ENCODE measurements around the gene FRMD3.

FRMD3 gene

DNA sequence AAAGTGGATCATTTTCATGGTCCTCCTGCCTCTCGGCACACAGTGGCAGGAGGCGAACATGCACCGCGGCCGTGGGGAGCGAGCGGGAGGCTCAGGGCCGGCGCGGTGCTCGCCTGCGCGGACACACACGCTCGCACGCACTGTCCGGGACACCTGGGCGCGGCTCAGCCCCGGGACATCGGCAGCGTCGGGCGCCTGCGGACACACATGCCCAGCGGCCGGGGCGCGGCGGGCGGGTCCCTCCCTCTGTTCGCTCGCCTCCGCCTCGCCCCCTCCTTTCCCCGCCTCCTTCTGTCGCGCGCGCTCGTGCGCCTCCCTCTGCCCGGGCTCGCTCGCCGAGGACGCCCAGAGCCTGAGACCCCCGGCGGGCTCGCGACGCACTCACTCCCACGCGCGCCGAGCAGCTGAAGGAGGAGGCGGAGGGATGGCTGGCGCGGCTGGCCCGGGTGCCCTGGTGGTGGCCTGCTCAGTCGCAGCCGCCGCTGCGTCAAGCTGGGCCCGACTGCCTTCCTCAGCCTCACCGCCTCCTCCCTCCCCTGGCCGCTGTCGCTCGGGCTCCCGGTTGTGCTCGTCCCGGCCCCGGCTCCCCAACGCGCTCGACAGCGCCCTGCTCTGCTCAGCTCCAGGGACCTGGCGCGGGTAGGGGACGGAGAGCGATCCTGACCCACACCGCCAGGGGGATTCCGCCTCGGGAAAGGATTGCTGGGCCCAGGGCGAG is at the start of gene FRMD3:
Gene FRMD3 (minus strand): TSS at position 230 of the 718 bp plus-strand sequence. CDS start 170 bp downstream, at position 60.
- DNase-seq: peak; percentile 62

- DNase-seq: no peak
Measured at GRCh38 chr9:83584995-83585394, 46.8 kb upstream of the FRMD3 start.

DNA sequence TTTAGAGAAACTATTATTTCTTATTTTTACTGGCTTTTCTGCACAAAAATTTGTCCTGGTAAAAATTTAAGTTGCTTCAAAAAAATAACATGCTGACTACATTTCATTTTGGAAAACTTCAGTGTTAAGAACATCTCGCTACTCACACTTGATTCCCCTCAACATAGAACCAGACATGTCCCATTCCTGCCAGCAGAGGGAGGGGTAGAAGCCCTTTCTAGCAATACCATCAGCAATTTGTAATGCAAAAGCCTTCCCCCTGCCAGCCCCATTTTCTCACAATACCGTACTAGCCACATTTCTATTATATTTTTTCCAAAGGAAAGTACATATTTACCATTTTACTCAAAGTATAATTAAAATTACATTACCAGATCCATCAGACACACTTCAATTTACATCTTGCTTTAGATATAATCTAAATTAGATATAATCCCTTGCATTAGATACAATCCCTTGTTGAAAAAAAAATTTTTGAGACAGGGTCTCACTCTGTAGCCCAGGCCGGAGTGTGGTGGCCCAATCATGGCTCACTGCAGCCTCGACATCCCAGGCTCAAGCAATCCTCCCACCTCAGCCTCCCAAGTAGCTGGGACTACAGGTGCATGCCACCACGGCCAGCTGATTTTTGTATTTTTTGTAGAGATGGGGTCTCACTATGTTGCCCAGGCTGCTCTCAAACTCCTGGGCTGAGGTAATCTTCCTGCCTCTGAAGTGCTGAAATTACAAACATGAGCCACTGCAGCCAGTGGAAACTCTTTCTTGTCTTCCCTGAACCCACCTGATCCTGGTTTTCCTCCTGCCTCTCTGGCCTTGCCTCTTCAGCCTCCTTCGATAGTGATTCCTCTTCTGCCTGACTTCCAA is 45.2 kb upstream of the FRMD3 start:
- peak; percentile 74 for DNase-seq

DNA sequence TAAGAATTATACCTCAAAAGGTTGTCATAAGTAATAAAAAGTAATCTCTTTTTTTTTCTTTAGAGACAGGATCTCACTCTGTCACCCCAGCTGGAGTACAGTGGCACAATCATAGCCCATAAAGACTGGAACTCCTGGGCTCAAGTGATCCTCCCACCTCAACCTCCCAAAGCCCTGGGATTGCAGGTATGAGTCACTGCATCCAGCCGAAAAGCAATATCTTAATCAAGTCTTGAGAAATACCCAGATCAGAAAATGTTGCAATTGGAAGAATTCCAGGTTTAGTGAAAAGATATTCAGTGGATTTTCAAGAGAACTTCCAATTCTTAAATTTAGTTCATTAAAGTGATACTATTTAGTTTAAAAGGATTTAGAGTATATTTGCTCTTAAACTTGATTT is 43.8 kb upstream of the FRMD3 start:
- no peak for DNase-seq

DNA sequence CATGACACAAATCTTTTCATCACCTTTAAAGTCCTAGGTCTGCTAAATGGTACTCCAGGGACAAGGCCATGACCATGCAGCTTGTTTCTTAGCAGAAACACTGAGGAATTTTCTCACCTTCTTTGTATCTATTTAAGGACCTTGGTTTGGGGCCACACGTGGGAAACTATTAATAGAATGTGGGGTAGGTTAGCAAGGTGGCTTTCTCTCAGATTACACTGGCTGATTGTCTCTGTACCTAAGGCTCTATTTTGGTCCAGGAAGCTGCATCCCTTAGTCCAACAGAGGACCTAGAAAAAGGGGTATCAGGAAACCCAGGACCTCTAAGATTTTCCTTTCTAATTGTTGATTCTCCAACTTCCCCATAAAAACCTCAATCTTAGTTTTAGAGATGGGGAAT is 36.3 kb upstream of the FRMD3 start:
- DNase-seq: no peak

- no peak for DNase-seq
Measured at GRCh38 chr9:83572524-83572923, 34.3 kb upstream of the FRMD3 start.

GRCh38 chr9:83570359-83570758 is 32.2 kb upstream of the FRMD3 start:
- no peak for DNase-seq

DNA sequence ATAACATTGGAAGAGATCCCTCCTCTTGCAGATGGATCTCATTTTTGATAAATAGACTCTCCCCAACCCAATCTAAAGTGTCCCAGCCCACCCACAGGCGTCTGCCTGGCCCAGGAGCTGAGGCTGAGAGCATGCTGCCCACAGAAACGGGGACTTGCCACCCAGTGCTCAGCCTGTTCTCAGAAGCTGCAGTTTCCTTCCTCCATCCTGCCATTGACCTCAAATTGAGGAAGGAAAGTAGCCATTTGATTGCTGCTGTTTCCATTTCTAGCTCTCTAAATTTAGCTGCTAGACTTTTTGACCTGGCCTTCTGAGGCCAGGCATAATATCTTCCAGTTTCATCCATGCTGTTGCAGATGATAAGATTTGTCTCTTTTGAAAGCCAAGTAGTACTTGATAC is 31.1 kb upstream of the FRMD3 start:
- peak; percentile 15 for DNase-seq

DNA sequence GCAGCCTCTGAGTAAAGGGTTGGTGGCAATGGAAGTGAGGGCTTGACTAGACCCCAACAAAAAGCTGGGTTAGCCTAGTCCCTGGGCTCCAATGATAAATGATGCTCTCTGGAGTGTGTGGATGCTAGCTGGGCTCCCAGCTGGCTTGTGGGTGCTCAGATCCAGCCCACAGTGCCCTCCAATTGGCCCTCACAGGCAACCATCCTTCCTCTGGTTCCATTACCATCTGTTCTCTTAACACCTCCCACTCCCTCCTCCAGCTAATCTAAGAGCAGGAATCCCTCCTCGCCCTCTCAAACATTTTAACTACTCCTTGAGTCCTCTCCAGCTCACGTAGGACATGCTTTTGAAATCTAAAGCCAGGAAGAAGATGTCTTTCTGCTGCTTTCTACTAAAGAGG is 25.2 kb upstream of the FRMD3 start:
- DNase-seq: no peak

DNA sequence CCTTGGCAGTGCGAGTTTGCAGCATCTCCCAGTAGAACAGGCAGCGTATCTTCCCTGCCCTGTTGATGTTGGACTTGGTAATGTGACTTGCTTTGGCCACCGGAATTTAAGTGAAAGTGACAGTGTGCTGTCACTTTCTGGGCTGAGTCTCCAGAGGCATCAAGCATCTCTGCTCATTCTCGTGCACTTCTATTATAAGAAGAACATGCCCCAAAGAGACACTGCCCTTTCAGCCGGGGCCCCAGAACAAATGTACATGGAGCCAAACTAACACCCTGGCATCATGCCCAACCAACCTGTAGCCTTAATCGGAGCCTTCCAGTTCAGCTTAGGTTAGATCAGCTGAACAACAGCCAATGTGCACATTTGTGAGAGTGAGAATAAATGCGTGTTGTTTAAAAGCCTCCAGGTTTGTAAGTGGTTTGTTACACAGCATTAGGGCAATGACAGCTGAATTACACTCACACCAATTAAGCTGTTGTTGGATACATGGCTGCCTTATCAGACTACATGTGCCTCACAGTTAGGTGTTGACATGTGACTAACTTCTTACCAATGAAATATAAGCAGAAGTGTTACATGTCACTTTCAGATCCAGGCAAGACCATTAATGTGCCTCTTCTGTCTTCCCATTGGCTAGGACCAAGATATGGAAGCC is 22.1 kb upstream of the FRMD3 start:
- no peak for DNase-seq

GRCh38 chr9:83557771-83558170 is 19.6 kb upstream of the FRMD3 start:
- no peak for DNase-seq

DNA sequence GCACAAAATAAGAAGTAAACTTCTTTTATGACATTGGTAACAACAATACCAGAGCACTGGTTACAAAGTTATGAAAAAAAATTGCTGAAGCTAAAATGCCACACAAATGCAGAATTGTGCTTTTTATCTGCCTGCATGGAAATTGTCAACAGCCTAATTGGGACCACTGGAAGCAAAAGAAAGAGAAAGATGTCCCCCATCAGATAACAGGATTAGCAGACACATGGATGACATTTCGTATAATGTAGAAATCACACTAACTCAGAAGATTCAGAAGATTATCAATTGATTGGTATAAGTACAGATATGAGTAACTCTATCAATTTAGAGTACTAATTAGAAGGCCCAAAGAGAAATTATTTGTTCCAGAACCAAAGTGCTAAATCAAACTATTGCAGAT is 19.1 kb upstream of the FRMD3 start:
- DNase-seq: no peak

DNA sequence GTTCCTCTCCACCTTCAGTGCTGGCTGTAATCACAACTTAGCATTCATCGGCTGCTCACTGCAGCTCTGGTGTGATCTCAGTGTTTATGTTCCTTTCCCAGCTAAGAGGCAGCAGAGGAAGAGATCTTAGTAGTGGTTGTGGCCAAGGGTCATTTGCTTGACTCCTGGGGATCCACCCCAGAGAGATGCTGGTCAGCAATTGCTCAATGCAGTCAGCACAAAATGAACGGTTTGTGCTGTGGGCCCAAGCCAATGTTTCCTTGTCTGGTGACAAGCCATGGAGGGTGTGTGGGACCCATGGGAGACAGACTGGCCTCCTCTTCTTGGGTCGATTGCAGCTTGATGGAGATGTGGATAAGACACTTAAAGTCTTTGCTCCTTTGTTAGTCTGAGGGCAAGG is 16.1 kb upstream of the FRMD3 start:
- no peak for DNase-seq

- DNase-seq: peak; percentile 83
Measured at GRCh38 chr9:83544002-83544698, 5.9 kb upstream of the FRMD3 start.

- no peak for DNase-seq
Measured at GRCh38 chr9:83538890-83539238, 663 bp upstream of the FRMD3 start.

GRCh38 chr9:83537331-83538171 is 650 bp downstream of the FRMD3 start:
- DNase-seq: no peak

GRCh38 chr9:83536332-83536731 is 1.9 kb downstream of the FRMD3 start:
- no peak for DNase-seq

DNA sequence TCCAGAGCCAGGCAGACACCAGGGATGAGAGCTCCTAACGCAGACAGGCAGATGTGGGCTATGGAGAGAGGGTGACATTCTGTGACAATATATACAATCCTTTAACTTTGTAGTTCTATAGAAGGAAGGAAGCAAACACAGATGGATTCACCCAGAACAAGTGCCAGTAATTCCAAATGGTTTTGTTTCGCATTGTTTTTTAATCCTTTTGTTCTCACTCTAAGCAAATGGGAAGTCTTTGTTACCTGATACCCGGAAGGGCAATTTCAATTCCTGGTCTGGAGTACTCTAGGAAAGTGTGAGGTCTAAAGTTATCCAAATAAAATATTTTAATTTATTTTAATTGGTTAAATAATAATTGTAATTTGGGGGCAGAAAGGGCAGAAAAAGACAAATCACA is 2.5 kb downstream of the FRMD3 start:
- no peak for DNase-seq

- no peak for DNase-seq
Measured at GRCh38 chr9:83533296-83533695, 4.9 kb downstream of the FRMD3 start.

GRCh38 chr9:83526901-83527300 is 11.3 kb downstream of the FRMD3 start:
- DNase-seq: no peak

GRCh38 chr9:83526211-83526610 is 12.0 kb downstream of the FRMD3 start:
- DNase-seq: no peak

DNA sequence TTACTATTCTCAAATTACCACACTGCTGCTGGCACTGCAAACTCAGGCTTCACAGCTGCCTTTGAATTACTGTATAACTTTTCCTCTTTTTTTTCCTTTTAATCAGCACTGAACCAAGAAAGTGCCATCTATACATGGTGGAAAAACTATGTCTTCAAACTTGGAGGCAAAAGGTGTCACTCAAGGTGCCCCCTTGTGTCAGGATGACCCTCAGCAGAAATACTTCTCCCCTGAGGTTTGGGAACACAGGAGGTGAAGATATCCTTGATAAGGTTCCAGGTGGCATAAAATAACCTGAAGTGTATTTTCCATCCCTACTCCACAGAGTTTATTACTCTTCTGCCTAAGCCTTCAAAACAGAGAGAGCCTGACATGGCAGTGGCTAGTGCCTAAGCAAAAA is 14.5 kb downstream of the FRMD3 start:
- no peak for DNase-seq
